Epithelial cell of esophagus (primary cell): ENCODE results near the gene LIG4.
A peak's percentile ranks its signal among the peaks of the same experiment; 100 is the strongest.

Experiments
- DNase-seq: peaks from one replicate; pipeline ENCODE4 v3.0.0; 2010; ENCODE audit warnings: low read depth
- H3K4me3 ChIP-seq: 2 replicates; pipeline ENCODE4 v1.5.1; 2011; ENCODE audit warnings: mild to moderate bottlenecking, low read length, control low read depth
- TF ChIP-seq, protein P1 (sequence below): IDR thresholded peaks from 2 replicates; pipeline ENCODE4 v1.5.1; 2011; ENCODE audit warnings: low read depth, mild to moderate bottlenecking, low read length, control low read depth, inconsistent platforms; ENCODE audit not compliant: insufficient read depth; ENCODE audit errors: missing control alignments

LIG4 gene

DNA sequence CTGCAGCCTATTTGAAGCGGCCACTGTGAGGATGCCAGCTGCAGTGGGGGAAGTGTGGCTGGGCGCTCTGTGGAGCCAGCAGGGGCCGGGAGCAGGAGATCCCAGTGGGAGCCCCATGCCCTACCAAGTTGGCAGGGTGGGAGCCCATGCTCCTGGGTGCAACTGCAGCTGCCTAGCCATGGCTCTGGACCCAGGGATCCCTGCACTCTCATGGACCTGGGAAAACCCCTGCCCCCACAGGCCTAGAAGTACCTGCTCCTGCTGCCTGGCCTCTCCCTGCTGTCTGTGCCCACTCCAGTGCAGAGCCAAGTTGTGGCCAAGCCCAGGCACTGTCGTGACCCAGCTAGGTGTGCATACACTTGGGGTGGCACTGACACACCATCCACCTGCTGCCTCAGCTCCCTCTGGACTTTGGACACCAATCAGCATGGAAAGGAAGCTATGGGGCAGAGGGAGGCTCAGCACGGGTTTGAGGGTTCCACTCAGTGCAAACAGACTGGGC lies 20.9 kb downstream of the LIG4 start:
- H3K4me3 ChIP-seq = no peak overlapping the region
- TF ChIP-seq, protein P1, sequence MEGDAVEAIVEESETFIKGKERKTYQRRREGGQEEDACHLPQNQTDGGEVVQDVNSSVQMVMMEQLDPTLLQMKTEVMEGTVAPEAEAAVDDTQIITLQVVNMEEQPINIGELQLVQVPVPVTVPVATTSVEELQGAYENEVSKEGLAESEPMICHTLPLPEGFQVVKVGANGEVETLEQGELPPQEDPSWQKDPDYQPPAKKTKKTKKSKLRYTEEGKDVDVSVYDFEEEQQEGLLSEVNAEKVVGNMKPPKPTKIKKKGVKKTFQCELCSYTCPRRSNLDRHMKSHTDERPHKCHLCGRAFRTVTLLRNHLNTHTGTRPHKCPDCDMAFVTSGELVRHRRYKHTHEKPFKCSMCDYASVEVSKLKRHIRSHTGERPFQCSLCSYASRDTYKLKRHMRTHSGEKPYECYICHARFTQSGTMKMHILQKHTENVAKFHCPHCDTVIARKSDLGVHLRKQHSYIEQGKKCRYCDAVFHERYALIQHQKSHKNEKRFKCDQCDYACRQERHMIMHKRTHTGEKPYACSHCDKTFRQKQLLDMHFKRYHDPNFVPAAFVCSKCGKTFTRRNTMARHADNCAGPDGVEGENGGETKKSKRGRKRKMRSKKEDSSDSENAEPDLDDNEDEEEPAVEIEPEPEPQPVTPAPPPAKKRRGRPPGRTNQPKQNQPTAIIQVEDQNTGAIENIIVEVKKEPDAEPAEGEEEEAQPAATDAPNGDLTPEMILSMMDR = no peak
- no peak for DNase-seq

DNA sequence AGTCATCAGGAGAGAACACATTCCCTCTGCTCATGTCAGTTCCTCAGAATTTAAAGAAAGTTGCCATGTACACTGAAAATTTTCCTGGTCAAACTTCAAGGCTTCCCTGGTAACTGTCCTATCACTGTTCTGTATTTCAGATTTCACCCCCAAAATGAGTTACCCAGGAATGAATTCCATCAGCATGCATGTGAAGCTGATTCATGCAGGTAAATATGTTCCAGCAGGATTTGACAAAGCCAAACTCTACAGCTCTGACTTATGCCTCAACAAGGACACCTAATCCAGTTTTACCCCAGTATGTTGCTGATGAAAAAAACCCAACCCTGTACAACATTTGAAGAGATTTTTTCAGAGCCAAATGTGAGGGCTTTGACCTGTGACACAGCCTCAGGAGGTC lies 21.5 kb downstream of the LIG4 start:
- peak; percentile 84 for DNase-seq
- TF ChIP-seq, protein P1 = no peak
- H3K4me3 ChIP-seq = no peak overlapping the region

DNA sequence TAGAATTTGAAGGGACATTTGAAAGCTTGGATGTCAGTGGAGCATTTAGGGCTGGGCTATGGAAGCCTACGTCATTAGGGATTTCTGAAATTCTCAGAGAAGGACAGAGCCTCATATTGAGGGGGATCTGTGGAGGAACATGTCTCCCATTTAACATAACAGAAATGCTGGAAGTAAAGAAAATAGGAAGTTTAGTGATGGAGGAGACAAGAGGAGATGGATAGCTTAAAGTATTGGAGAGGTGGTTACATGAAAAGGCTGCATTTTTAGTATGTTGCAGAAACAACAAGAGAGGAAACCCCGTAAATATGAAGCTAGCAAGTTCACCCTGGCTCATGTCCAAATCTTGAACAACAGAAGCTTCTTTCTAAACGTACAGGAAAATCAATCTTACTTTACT lies 24.4 kb downstream of the LIG4 start:
- TF ChIP-seq, protein P1 = no peak
- no peak for DNase-seq
- H3K4me3 ChIP-seq = no peak overlapping the region

DNA sequence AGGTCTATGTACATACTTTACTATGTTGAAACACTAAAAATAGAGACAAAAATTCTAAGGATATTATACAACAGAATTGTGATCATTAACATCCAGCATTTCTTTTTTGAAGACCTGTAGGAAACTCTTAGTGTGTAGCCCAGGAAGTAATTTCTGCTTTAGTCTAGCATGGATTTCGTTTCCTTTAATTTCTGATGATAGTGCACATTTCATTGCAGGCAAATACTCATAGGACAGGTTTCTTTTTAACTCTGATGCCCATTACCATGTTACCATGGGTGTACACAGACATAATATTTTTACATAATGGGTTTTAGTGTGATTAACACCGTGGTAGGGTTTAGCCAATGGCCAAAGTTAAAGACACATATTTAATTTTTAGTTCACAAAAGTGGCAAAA lies 27.1 kb downstream of the LIG4 start:
- TF ChIP-seq, protein P1 = no peak
- H3K4me3 ChIP-seq = no peak overlapping the region
- no peak for DNase-seq

DNA sequence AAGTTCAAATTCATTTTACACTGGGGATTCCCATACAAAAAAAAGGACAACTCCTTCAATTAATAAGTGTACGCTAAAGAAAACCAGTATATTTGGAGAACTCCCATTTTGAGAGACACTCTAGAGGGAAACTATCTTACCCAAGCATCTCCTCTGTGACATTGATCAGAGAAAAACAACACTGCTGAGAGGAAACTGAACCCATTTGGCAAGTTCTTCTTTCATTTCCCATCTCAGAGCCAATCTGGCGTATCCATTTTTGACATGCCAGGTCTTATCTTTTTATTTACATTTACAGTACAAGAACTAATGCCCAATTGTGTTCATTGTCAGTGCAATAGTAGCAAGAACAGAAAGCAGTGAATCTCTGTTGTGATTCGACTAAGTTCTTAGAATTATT lies 30.1 kb downstream of the LIG4 start:
- no peak overlapping the region for H3K4me3 ChIP-seq
- TF ChIP-seq, protein P1 = no peak
- no peak for DNase-seq

DNA sequence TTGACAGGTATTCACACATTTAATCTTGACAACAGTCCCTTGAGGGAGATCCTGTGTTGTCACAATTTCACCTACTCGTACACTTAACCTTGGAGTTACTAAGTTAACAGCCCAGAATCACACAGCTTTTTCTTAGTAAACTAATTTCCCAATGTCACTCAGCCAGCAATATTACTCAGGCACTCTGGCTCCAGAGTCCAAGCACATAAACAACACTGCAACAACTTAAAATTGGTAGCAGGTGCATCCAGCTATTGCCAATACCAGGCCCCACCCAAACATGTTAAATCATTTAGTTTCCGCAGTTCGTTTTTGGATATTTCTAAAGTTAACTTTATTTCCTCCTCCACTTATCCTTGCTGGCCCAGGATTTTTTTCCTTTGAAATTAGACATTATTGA lies 32.7 kb downstream of the LIG4 start:
- no peak overlapping the region for H3K4me3 ChIP-seq
- DNase-seq = no peak
- TF ChIP-seq, protein P1 = no peak

DNA sequence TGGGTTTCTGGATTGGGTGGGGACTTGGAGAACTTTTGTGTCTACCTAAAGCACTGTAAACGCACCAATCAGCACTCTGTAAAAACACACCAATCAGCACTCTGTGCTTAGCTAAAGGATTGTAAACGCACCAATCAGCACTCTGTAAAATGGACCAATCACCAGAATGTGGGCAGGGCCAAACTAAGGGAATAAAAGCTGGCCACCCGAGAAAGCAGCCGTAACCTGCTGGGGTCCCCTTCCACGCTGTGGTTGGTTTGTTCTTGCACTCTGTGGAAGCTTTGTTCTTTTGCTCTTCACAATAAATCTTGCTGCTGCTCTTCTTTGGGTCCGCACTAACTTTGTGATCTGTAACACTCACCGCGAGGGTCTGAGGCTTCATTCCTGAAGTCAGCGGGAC lies 37.3 kb downstream of the LIG4 start:
- DNase-seq = no peak
- TF ChIP-seq, protein P1 = no peak
- no peak overlapping the region for H3K4me3 ChIP-seq
